ENCODE results near the gene CHKB.

DNA sequence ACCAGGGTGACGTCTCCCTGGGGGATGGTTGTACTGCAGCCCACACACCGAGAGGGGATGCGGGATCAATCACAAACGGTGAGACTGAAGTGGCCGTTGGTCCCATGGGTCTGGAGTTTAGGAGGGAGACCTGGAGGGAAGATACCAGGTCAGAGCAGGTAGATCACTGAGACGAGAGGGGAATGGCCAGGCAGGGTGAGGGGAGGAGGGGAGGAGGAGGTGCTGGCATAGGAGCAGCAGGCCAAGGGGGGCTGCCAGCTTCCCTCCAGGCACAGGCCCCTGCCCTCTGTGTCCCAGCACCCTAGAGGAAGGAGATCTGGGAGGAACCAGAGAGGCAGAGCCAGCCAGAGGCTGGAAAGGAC, 25.0 kb upstream of the CHKB start:
- TF ChIP-seq, protein P1, sequence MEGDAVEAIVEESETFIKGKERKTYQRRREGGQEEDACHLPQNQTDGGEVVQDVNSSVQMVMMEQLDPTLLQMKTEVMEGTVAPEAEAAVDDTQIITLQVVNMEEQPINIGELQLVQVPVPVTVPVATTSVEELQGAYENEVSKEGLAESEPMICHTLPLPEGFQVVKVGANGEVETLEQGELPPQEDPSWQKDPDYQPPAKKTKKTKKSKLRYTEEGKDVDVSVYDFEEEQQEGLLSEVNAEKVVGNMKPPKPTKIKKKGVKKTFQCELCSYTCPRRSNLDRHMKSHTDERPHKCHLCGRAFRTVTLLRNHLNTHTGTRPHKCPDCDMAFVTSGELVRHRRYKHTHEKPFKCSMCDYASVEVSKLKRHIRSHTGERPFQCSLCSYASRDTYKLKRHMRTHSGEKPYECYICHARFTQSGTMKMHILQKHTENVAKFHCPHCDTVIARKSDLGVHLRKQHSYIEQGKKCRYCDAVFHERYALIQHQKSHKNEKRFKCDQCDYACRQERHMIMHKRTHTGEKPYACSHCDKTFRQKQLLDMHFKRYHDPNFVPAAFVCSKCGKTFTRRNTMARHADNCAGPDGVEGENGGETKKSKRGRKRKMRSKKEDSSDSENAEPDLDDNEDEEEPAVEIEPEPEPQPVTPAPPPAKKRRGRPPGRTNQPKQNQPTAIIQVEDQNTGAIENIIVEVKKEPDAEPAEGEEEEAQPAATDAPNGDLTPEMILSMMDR (IDR thresholded peaks at IDR 0.05), result no peak
- TF ChIP-seq POLR2A (IDR thresholded peaks at IDR 0.05), result no peak
